Measurements from ENCODE around the gene TOB1.
"Not testable (repeated sequence)": the region's sequence is repeated elsewhere in the genome, so short reads cannot be mapped to it uniquely, and the experiment has no call there.

The TOB1 gene

GRCh38 chr17:50861822-50862528, 4.2 kb downstream of the TOB1 start:
- H3K27ac ChIP-seq (ENCODE audit: low read depth, low read length): no peak overlapping the region
- no peak overlapping the region for H3K4me3 ChIP-seq (ENCODE audit: insufficient read depth, low read length, poor library complexity, severe bottlenecking)
- no peaks in the 10 kb centered on the region for H3K9me3 ChIP-seq (ENCODE audit: insufficient read depth, low read length)
- no peak overlapping the region for H3K9ac ChIP-seq (ENCODE audit: low read length)
- no peaks in the 10 kb centered on the region for H3K27me3 ChIP-seq (ENCODE audit: low read length)
- H4K20me1 ChIP-seq (ENCODE audit: low read depth, low read length): peaks cover 9% of the 10 kb centered on the region; the same call in 1 of the 2 replicates
- H3K79me2 ChIP-seq (ENCODE audit: insufficient read depth, low read length): peaks cover 10% of the 10 kb centered on the region; the same call in 1 of the 2 replicates
- peaks cover 15% of the 10 kb centered on the region; the same call in 1 of the 2 replicates for H3F3A ChIP-seq (ENCODE audit: insufficient read depth)
- TF ChIP-seq CTCF (IDR thresholded peaks at IDR 0.05; ENCODE audit: insufficient read depth, low read length, poor library complexity, severe bottlenecking) (no peak), EZH2phosphoT487 (conservative IDR thresholded peaks at IDR 0.05; ENCODE audit: low read length) (no peak)
- H3K4me2 ChIP-seq (ENCODE audit: low read depth, low read length, poor library complexity, severe bottlenecking): no peak overlapping the region
- H3K36me3 ChIP-seq (ENCODE audit: low read length): peaks cover 7% of the 10 kb centered on the region; the same call in 1 of the 2 replicates
- H2AFZ ChIP-seq (ENCODE audit: low read depth, low read length, severe bottlenecking): no peak overlapping the region
- no peaks in the 10 kb centered on the region for H3K9me2 ChIP-seq (replicated peaks; ENCODE audit: insufficient read depth, low read length)

DNA sequence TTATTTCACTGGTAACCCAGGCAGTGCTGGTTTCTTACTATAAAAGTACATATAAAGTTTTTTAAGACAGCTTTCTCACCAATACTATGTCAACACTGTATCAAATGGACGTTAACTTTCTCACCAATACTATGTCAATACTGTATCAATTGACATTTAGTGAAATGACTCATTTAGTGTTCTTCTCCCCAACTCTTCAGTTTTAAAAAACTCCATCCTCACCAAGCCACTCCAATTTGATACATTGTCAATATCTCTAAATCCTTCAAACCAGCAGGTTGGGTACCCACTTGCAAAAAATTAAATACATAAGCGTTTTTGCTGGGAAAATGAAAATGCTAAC, 4.8 kb downstream of the TOB1 start:
- Histone ChIP-seq H3K9ac (ENCODE audit: low read length) (no peak overlapping the region), H3K79me2 (ENCODE audit: insufficient read depth, low read length) (peaks cover 10% of the 10 kb centered on the region; the same call in 1 of the 2 replicates), H3F3A (ENCODE audit: insufficient read depth) (peaks cover 15% of the 10 kb centered on the region; the same call in 1 of the 2 replicates)

DNA sequence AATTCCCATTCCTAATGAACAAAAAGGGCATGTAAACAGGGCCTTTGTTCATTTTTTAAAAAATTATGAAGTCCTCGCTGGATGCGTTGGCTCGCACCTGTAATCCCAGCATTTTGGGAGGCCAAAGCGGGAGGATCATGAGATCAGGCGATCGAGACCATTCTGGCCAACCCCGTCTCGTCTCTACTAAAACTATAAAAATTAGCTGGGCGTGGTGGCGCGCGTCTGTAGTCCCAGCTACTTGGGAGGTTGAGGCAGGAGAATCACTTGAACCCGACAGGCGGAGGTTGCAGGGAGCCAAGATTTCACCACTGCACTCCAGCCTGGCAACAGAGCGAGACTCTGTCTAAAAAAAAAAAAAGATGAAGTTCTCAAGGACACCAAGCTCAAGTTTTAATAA, 6.4 kb downstream of the TOB1 start:
- not testable (repeated sequence) for H4K20me1 ChIP-seq (ENCODE audit: low read depth, low read length); H3K4me3 ChIP-seq (ENCODE audit: insufficient read depth, low read length, poor library complexity, severe bottlenecking); H3K36me3 ChIP-seq (ENCODE audit: low read length); H3K4me2 ChIP-seq (ENCODE audit: low read depth, low read length, poor library complexity, severe bottlenecking); H3K9me3 ChIP-seq (ENCODE audit: insufficient read depth, low read length); H3F3A ChIP-seq (ENCODE audit: insufficient read depth); H3K9me2 ChIP-seq (replicated peaks; ENCODE audit: insufficient read depth, low read length); H3K79me2 ChIP-seq (ENCODE audit: insufficient read depth, low read length); H3K9ac ChIP-seq (ENCODE audit: low read length); H3K27me3 ChIP-seq (ENCODE audit: low read length); H3K27ac ChIP-seq (ENCODE audit: low read depth, low read length); H2AFZ ChIP-seq (ENCODE audit: low read depth, low read length, severe bottlenecking)

More for the DNA sequence above, 4.8 kb downstream of the TOB1 start:
- Histone ChIP-seq H3K9me2 (replicated peaks; ENCODE audit: insufficient read depth, low read length) (no peaks in the 10 kb centered on the region), H2AFZ (ENCODE audit: low read depth, low read length, severe bottlenecking) (no peak overlapping the region), H3K27ac (ENCODE audit: low read depth, low read length) (no peak overlapping the region), H3K27me3 (ENCODE audit: low read length) (no peaks in the 10 kb centered on the region), H3K9me3 (ENCODE audit: insufficient read depth, low read length) (no peaks in the 10 kb centered on the region), H3K4me3 (ENCODE audit: insufficient read depth, low read length, poor library complexity, severe bottlenecking) (no peak overlapping the region), H4K20me1 (ENCODE audit: low read depth, low read length) (peaks cover 9% of the 10 kb centered on the region; the same call in 1 of the 2 replicates), H3K4me2 (ENCODE audit: low read depth, low read length, poor library complexity, severe bottlenecking) (no peak overlapping the region), H3K36me3 (ENCODE audit: low read length) (peaks cover 7% of the 10 kb centered on the region; the same call in 1 of the 2 replicates)
- TF ChIP-seq EZH2phosphoT487 (conservative IDR thresholded peaks at IDR 0.05; ENCODE audit: low read length): no peak
- TF ChIP-seq CTCF (IDR thresholded peaks at IDR 0.05; ENCODE audit: insufficient read depth, low read length, poor library complexity, severe bottlenecking): no peak

DNA sequence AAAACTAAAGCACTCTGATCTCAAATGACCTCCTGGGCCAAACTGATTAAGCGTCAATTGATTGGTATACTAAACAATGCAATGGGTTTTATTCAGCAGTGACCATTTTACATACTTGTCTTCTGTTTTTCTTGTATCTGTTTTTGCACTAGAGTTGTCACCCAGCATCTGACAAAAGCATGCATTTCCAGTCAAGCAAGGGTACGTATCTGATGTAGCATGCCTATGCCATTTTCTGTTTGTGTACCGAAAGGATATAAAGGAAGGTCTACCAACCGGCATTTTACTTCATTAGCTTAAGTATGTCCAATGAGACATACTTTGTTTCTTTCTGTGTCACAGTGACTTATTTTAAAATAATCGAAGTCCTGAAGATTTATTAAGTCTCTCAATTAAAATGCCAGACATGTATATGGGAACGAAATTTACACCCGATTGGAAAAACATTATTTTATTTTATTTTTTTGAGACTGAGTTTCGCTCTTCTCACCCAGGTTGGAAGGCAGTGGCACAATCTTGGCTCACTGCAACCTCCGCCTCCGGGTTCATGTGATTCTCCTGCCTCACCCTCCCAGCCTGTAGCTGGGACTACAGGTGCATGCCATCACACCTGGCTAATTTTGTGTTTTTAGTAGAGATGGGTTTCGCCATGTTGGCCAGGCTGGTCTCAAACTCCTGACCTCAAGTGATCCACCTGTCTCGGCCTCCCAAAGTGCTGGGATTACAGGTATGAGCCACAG, 7.5 kb downstream of the TOB1 start:
- no peaks in the 10 kb centered on the region for H3K79me2 ChIP-seq (ENCODE audit: insufficient read depth, low read length)
- peaks cover 9% of the 10 kb centered on the region; the same call in 1 of the 2 replicates for H3F3A ChIP-seq (ENCODE audit: insufficient read depth)
- H3K9ac ChIP-seq (ENCODE audit: low read length): no peak overlapping the region
- H2AFZ ChIP-seq (ENCODE audit: low read depth, low read length, severe bottlenecking): no peak overlapping the region
- H3K27ac ChIP-seq (ENCODE audit: low read depth, low read length): no peak overlapping the region
- H3K9me2 ChIP-seq (replicated peaks; ENCODE audit: insufficient read depth, low read length): no peaks in the 10 kb centered on the region
- H3K4me2 ChIP-seq (ENCODE audit: low read depth, low read length, poor library complexity, severe bottlenecking): no peak overlapping the region
- H3K27me3 ChIP-seq (ENCODE audit: low read length): no peaks in the 10 kb centered on the region
- H3K9me3 ChIP-seq (ENCODE audit: insufficient read depth, low read length): no peaks in the 10 kb centered on the region
- TF ChIP-seq EZH2phosphoT487 (conservative IDR thresholded peaks at IDR 0.05; ENCODE audit: low read length) (no peak), CTCF (IDR thresholded peaks at IDR 0.05; ENCODE audit: insufficient read depth, low read length, poor library complexity, severe bottlenecking) (no peak)
- peaks cover 7% of the 10 kb centered on the region; the same call in 1 of the 2 replicates for H3K36me3 ChIP-seq (ENCODE audit: low read length)
- H4K20me1 ChIP-seq (ENCODE audit: low read depth, low read length): no peaks in the 10 kb centered on the region
- no peak overlapping the region for H3K4me3 ChIP-seq (ENCODE audit: insufficient read depth, low read length, poor library complexity, severe bottlenecking)

All from SU-DHL-6 (cell line).